Psoas muscle (tissue), 8 donors: ENCODE measurements around the gene SIRT7. TPM values are rescaled to one million over a fixed set of nuclear protein-coding genes. Genes with fewer than 3 reads are reported as not detected.

Experiments used
- ATAC-seq, 4 donors: fragments of 200-7000 bp; cut with Tn5 transposase; one replicate each; pipeline ENCODE4 v1.9.1; 2020; ENCODE audit warnings: moderate library complexity in 3 of 4, mild to moderate bottlenecking in 2 of 4
- DNase-seq, 2 donors: peaks; one replicate each; pipeline ENCODE4 v3.0.0-alpha.2; 2020
- H3K27ac ChIP-seq: fragments of 200-600 bp; one replicate; pipeline ENCODE4 v1.8.0; 2022
- H3K27me3 ChIP-seq, 3 donors: fragments of 200-600 bp in 1 of 3; one replicate each; pipeline versions ENCODE4 v1.6.1 to v1.8.0; 2013 to 2022; ENCODE audit warnings: low read length in 2 of 3, mild to moderate bottlenecking in 2 of 3, moderate library complexity in 1 of 3; ENCODE audit not compliant: insufficient read depth in 3 of 3
- H3K36me3 ChIP-seq, 2 donors: fragments of 200-600 bp in 1 of 2; one replicate each; pipeline versions ENCODE4 v1.6.1 to v1.8.0; 2013 to 2022; ENCODE audit warnings: low read depth in 1 of 2, mild to moderate bottlenecking in 1 of 2, moderate library complexity in 1 of 2; ENCODE audit not compliant: insufficient read depth in 1 of 2
- H3K4me1 ChIP-seq: fragments of 200-600 bp; one replicate; pipeline ENCODE4 v1.8.0; 2022
- H3K4me3 ChIP-seq: fragments of 200-600 bp; one replicate; pipeline ENCODE4 v1.8.0; 2022; ENCODE audit warnings: mild to moderate bottlenecking
- H3K9me3 ChIP-seq: fragments of 200-600 bp; one replicate; pipeline ENCODE4 v1.8.0; 2022
- CTCF ChIP-seq: fragments of 200-600 bp; IDR thresholded peaks from one replicate; pipeline ENCODE4 v1.8.0; 2022; ENCODE audit warnings: antibody characterized with exemption
- WGBS, 3 donors: extraction: QIAGEN DNeasy Blood & Tissue Kit; methylation state at CpG; one replicate each; pipeline versions ENCODE4 v1.1.6 to v1.1.7; 2013; 5-methylcytosine and 5-hydroxymethylcytosine counted together
- intact Hi-C, 2 donors: fragments of 100-400 bp; cut with DNase I; formaldehyde crosslinking; loops; one replicate each; pipeline versions ENCODE4 v1.11.0 to v1.14.2; 2022
- polyA plus RNA-seq, 3 donors: library from polyadenylated mRNA; stranded (reverse); fragments of 200-250 nt; gene quantifications; one replicate each; pipeline ENCODE4 v1.2.3, GENCODE V29; 2013
- total RNA-seq, 4 donors: library from RNA; stranded (reverse); fragmentation: NEBNext Ultra II Directional in 2 of 4; extraction: Animal tissue kit (Norgen Biotek cat#: 25700) in 2 of 4; gene quantifications; one replicate each; pipeline versions ENCODE4 v1.2.1 to v1.2.4, GENCODE V29; 2021 to 2023
- donor health status: healthy with polysubstance abuse.
- donor health status: DM: no; HTN: no; CAD: no; lungs with moderate emphysema.
- donor health status: Bipolar disorder and iron deficiency.
- donor health status: healthy.
- donor health status: DM: yes; HTN: yes; CAD: no.
- donor health status: DM: no; HTN: no; CAD: no.
- donor health status: DM: no; HTN: no; CAD: no.
- donor health status: DM: yes; HTN: yes; CAD: no.

SIRT7 gene
- total and polyA plus RNA-seq, 7 donors: 3.9 to 14.2 (median 7.6) TPM

GRCh38 chr17:81867170-81867990 lies 50.6 kb downstream of the SIRT7 start:
- intact Hi-C loops: loop anchor here in 1 of 2 donors (5.0 kb wide), 1 partner anchor 70 kb away; the partner anchor contains the start of gene PYCR1
- H3K4me3 ChIP-seq: no peak overlapping the region
- no peaks in the 10 kb centered on the region for H3K27me3 ChIP-seq
- ATAC-seq: no peak
- H3K36me3 ChIP-seq: peaks cover 0 to 54% of the 10 kb centered on the region in 2 donors
- H3K9me3 ChIP-seq: no peaks in the 10 kb centered on the region
- DNase-seq: no peak
- H3K27ac ChIP-seq: peak overlapping the region; percentile 99
- H3K4me1 ChIP-seq: peaks cover 45% of the 10 kb centered on the region
- WGBS, 3 donors: 33 to 57% (median 33%) methylated on average over 21 to 23 of the region's 23 CpGs
- TF ChIP-seq CTCF: no peak

GRCh38 chr17:81866440-81867169 lies 51.4 kb downstream of the SIRT7 start:
- no peaks in the 10 kb centered on the region for H3K9me3 ChIP-seq
- H3K27me3 ChIP-seq: no peaks in the 10 kb centered on the region
- 66 to 78% (median 72%) methylated on average over 18 of the region's 18 CpGs for WGBS, 3 donors
- H3K36me3 ChIP-seq: peaks cover 0 to 54% of the 10 kb centered on the region in 2 donors
- no peak for TF ChIP-seq CTCF
- DNase-seq: no peak
- no peak for ATAC-seq
- H3K4me1 ChIP-seq: peaks cover 48% of the 10 kb centered on the region
- peak overlapping the region; percentile 99 for H3K27ac ChIP-seq
- intact Hi-C loops: loop anchor here in 1 of 2 donors (5.0 kb wide), 1 partner anchor 71 kb away; the partner anchor contains the start of gene PYCR1
- no peak overlapping the region for H3K4me3 ChIP-seq

- Histone ChIP-seq H3K9me3 (no peaks in the 10 kb centered on the region), H3K4me1 (peaks cover 48% of the 10 kb centered on the region), H3K36me3 (peaks cover 0 to 54% of the 10 kb centered on the region in 2 donors), H3K27me3 (no peaks in the 10 kb centered on the region), H3K27ac (peak overlapping the region; percentile 99), H3K4me3 (no peak overlapping the region)
- whole genome bisulfite sequencing, 3 donors: 46 to 64% (median 51%) methylated on average over 18 of the region's 18 CpGs
- ATAC-seq (no peak), DNase-seq (no peak)
- intact Hi-C loops: loop anchor here in 1 of 2 donors (5.0 kb wide), 1 partner anchor 71 kb away; the partner anchor contains the start of gene PYCR1
- TF ChIP-seq CTCF: no peak
Observed at GRCh38 chr17:81865733-81866439, 52.1 kb downstream of the SIRT7 start.

- intact Hi-C loops: loop anchor here in 1 of 2 donors (5.0 kb wide), 1 partner anchor 72 kb away; the partner anchor contains the start of gene PYCR1
- DNase-seq: no peak
- Histone ChIP-seq H3K27ac (peak overlapping the region; percentile 99), H3K36me3 (peaks cover 0 to 53% of the 10 kb centered on the region in 2 donors), H3K27me3 (no peaks in the 10 kb centered on the region), H3K4me1 (peaks cover 48% of the 10 kb centered on the region), H3K9me3 (no peaks in the 10 kb centered on the region), H3K4me3 (no peak overlapping the region)
- no peak for TF ChIP-seq CTCF
- 89 to 97% (median 96%) methylated on average over 8 of the region's 8 CpGs for WGBS, 3 donors
- no peak for ATAC-seq
Observed at GRCh38 chr17:81865358-81865732, 52.6 kb downstream of the SIRT7 start.
